Keratinocyte (primary cell): Measurements from ENCODE around the gene TPRN. TPM values are rescaled to one million over a fixed set of nuclear protein-coding genes. Genes with fewer than 3 reads are reported as not detected.

Experiments used
- DNase-seq: peaks from one replicate; pipeline ENCODE4 v3.0.0-alpha.2; 2011; ENCODE audit warnings: low read depth, missing footprints, low spot score
- FAIRE-seq: peaks from 2 replicates; lab custom pipeline; 2011; peaks lifted over from hg19 to GRCh38; lab: Jason Lieb, UNC
- H2AFZ ChIP-seq: 2 replicates; pipeline ENCODE4 v1.6.0; 2012; ENCODE audit warnings: low read length, control low read depth, inconsistent platforms; ENCODE audit not compliant: control insufficient read depth
- H3K27ac ChIP-seq: 2 replicates; pipeline ENCODE4 v1.5.1; 2011; ENCODE audit warnings: low read length; ENCODE audit not compliant: control insufficient read depth, insufficient read depth
- H3K27me3 ChIP-seq: 3 replicates; pipeline ENCODE4 v1.6.0; 2011; ENCODE audit warnings: low read length; ENCODE audit not compliant: control insufficient read depth, insufficient read depth; ENCODE audit errors: extremely low read depth
- H3K36me3 ChIP-seq, 2 experiments: 2 replicates in 1 of 2; 3 replicates in 1 of 2; pipeline ENCODE4 v1.5.1; 2011; ENCODE audit warnings: low read length in 2 of 2, mild to moderate bottlenecking in 1 of 2; ENCODE audit not compliant: control insufficient read depth in 2 of 2, insufficient read depth in 2 of 2; ENCODE audit errors: extremely low read depth in 1 of 2
- H3K4me1 ChIP-seq: 3 replicates; pipeline ENCODE4 v1.5.1; 2011; ENCODE audit warnings: low read length; ENCODE audit not compliant: control insufficient read depth, insufficient read depth; ENCODE audit errors: extremely low read depth
- H3K4me2 ChIP-seq: 3 replicates; pipeline ENCODE4 v1.6.0; 2011; ENCODE audit warnings: low read depth, low read length; ENCODE audit not compliant: control insufficient read depth, insufficient read depth; ENCODE audit errors: extremely low read depth
- H3K4me3 ChIP-seq, 3 experiments: fragments of 200-600 bp in 1 of 3; sonication (generic) in 1 of 3; 2 replicates in 2 of 3; 3 replicates in 1 of 3; pipeline ENCODE4 v1.5.1; 2011 to 2016; ENCODE audit warnings: low read length in 3 of 3, mild to moderate bottlenecking in 3 of 3, control low read depth in 2 of 3, inconsistent platforms in 1 of 3, low read depth in 1 of 3, mixed read lengths in 1 of 3, mixed run types in 1 of 3, moderate library complexity in 1 of 3; ENCODE audit not compliant: control insufficient read depth in 2 of 3, insufficient read depth in 2 of 3; ENCODE audit errors: extremely low read depth in 1 of 3
- H3K79me2 ChIP-seq: 2 replicates; pipeline ENCODE4 v1.6.0; 2012; ENCODE audit warnings: low read length; ENCODE audit not compliant: control insufficient read depth, insufficient read depth
- H3K9ac ChIP-seq: 3 replicates; pipeline ENCODE4 v1.6.0; 2011; ENCODE audit warnings: low read length; ENCODE audit not compliant: control insufficient read depth, insufficient read depth; ENCODE audit errors: extremely low read depth
- H3K9me1 ChIP-seq: 3 replicates; pipeline ENCODE4 v1.6.0; 2011; ENCODE audit warnings: low read length; ENCODE audit not compliant: control insufficient read depth, insufficient read depth; ENCODE audit errors: extremely low read depth
- H3K9me3 ChIP-seq: 2 replicates; pipeline ENCODE4 v1.5.1; 2012; ENCODE audit warnings: low read depth, low read length; ENCODE audit not compliant: control insufficient read depth
- H4K20me1 ChIP-seq: 3 replicates; pipeline ENCODE4 v1.6.0; 2011; ENCODE audit warnings: low read length; ENCODE audit not compliant: control insufficient read depth, insufficient read depth; ENCODE audit errors: extremely low read depth
- EZH2 ChIP-seq: IDR thresholded peaks from one replicate; pipeline ENCODE4 v1.6.1; 2012; ENCODE audit warnings: inconsistent platforms, mild to moderate bottlenecking, low read length, moderate library complexity
- dilution Hi-C: fragments of 300-500 bp; cut with MboI; formaldehyde crosslinking; loops from one replicate; pipeline ENCODE4 v1.7.0; 2020; ENCODE audit warnings: low sequenced_read_pairs; ENCODE audit not compliant: extremely low pct_ligation_motif_present
- polyA plus RNA-seq, 5 experiments: library from polyadenylated mRNA; depleted of rRNA in 3 of 5; stranded (reverse) in 3 of 5; stranded (forward) in 1 of 5; unstranded in 1 of 5; fragments of >200 nt; gene quantifications; 1 replicate in 1 of 5; 2 replicates in 3 of 5; 3 replicates in 1 of 5; pipeline versions ENCODE4 v1.2.1 to v1.2.3, GENCODE V29; 2011 to 2012; ENCODE audit warnings: missing spikeins in 2 of 5, low read depth in 1 of 5, low replicate concordance in 1 of 5
- TF ChIP-seq, protein P1 (sequence below), 3 experiments: IDR thresholded peaks in 1 of 3; conservative IDR thresholded peaks in 1 of 3; optimal IDR thresholded peaks in 1 of 3; 2 replicates in 2 of 3; 3 replicates in 1 of 3; pipeline versions ENCODE3 to v1.5.1; 2011; ENCODE audit warnings: low read length in 3 of 3, mild to moderate bottlenecking in 3 of 3, moderate library complexity in 2 of 3, control low read depth in 1 of 3, inconsistent platforms in 1 of 3; ENCODE audit not compliant: insufficient read depth in 2 of 3; ENCODE audit errors: extremely low read depth in 1 of 3

TPRN gene
- polyA plus RNA-seq, 1 donor (not counting 4 experiments of a cell fraction or from before 2014, with no cell fraction given): 1.1 TPM

DNA sequence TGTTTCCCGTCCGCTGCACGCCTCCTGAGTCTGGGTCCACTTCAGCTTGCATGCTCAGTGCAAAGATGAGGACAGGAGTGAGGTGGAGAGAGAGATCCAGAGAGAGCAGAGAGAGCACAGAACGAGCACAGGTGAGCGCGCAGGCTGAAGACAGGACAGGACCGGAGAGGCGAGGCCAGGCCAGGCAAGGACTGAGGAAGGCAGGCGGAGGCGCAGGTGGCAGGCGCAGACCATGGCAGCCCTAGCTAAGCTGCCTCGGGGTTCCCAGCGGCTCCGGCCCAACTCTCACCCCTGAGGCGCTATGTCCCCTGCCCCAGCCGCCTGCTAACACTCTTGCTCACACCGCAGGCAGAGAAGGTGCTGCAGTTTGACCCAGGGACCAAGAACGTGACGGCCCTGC, 51.9 kb downstream of the TPRN start:
- no peak overlapping the region for H3K4me3 ChIP-seq
- no peak overlapping the region for H3K27ac ChIP-seq
- no peaks in the 10 kb centered on the region for H3K36me3 ChIP-seq
- no peak overlapping the region for H2AFZ ChIP-seq
- H3K4me2 ChIP-seq: no peak overlapping the region
- no peaks in the 10 kb centered on the region for H3K79me2 ChIP-seq
- H3K9ac ChIP-seq: no peak overlapping the region
- DNase-seq: no peak
- TF ChIP-seq, protein P1, sequence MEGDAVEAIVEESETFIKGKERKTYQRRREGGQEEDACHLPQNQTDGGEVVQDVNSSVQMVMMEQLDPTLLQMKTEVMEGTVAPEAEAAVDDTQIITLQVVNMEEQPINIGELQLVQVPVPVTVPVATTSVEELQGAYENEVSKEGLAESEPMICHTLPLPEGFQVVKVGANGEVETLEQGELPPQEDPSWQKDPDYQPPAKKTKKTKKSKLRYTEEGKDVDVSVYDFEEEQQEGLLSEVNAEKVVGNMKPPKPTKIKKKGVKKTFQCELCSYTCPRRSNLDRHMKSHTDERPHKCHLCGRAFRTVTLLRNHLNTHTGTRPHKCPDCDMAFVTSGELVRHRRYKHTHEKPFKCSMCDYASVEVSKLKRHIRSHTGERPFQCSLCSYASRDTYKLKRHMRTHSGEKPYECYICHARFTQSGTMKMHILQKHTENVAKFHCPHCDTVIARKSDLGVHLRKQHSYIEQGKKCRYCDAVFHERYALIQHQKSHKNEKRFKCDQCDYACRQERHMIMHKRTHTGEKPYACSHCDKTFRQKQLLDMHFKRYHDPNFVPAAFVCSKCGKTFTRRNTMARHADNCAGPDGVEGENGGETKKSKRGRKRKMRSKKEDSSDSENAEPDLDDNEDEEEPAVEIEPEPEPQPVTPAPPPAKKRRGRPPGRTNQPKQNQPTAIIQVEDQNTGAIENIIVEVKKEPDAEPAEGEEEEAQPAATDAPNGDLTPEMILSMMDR (optimal IDR thresholded peaks at IDR 0.05 in 1 of 3, IDR thresholded peaks at IDR 0.05 in 1 of 3, conservative IDR thresholded peaks at IDR 0.05 in 1 of 3; ENCODE audit: extremely low read depth in 1 of 3, insufficient read depth in 2 of 3, low read length in 3 of 3): no peak
- TF ChIP-seq EZH2: no peak
- no peaks in the 10 kb centered on the region for H3K9me3 ChIP-seq
- FAIRE-seq: no peak
- no peaks in the 10 kb centered on the region for H3K4me1 ChIP-seq
- H4K20me1 ChIP-seq: no peaks in the 10 kb centered on the region
- H3K27me3 ChIP-seq: peaks cover 6% of the 10 kb centered on the region
- H3K9me1 ChIP-seq: no peaks in the 10 kb centered on the region
- dilution Hi-C loops: no loop called here

DNA sequence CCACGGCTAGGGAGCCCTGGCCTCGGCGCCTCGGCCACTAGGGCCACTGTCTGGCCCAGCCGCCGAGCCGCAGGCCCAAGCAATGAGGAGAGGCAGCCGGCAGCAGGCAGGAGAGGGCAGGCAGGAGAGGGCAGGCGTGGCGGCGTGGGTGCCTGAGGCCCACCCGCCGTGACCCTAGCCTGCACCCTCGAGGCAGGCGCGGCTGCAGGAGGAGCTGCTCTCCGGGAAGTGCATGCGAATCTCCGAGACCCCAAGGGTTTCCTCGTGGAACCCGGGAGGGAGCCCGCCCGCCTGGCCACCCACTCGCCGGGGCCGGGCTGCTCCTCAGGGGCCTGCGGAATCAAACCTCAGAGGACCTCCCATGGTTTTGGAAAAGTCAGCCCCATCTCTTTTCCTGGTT, 52.3 kb downstream of the TPRN start:
- H3K9me3 ChIP-seq: no peaks in the 10 kb centered on the region
- TF ChIP-seq EZH2: no peak
- TF ChIP-seq, protein P1 (optimal IDR thresholded peaks at IDR 0.05 in 1 of 3, IDR thresholded peaks at IDR 0.05 in 1 of 3, conservative IDR thresholded peaks at IDR 0.05 in 1 of 3; ENCODE audit: extremely low read depth in 1 of 3, insufficient read depth in 2 of 3, low read length in 3 of 3): no peak
- peaks cover 10% of the 10 kb centered on the region for H3K27me3 ChIP-seq
- no peaks in the 10 kb centered on the region for H3K4me1 ChIP-seq
- DNase-seq: no peak
- no peak overlapping the region for H3K4me2 ChIP-seq
- no peaks in the 10 kb centered on the region for H3K9me1 ChIP-seq
- H3K27ac ChIP-seq: no peak overlapping the region
- H4K20me1 ChIP-seq: no peaks in the 10 kb centered on the region
- H3K79me2 ChIP-seq: no peaks in the 10 kb centered on the region
- dilution Hi-C loops: no loop called here
- H3K36me3 ChIP-seq: no peaks in the 10 kb centered on the region
- H2AFZ ChIP-seq: no peak overlapping the region
- no peak overlapping the region for H3K4me3 ChIP-seq
- no peak for FAIRE-seq
- H3K9ac ChIP-seq: no peak overlapping the region
